ENCODE data around the gene DDX39A.
"Not testable (repeated sequence)": the region's sequence is repeated elsewhere in the genome, so short reads cannot be mapped to it uniquely, and the experiment has no call there.

DNA sequence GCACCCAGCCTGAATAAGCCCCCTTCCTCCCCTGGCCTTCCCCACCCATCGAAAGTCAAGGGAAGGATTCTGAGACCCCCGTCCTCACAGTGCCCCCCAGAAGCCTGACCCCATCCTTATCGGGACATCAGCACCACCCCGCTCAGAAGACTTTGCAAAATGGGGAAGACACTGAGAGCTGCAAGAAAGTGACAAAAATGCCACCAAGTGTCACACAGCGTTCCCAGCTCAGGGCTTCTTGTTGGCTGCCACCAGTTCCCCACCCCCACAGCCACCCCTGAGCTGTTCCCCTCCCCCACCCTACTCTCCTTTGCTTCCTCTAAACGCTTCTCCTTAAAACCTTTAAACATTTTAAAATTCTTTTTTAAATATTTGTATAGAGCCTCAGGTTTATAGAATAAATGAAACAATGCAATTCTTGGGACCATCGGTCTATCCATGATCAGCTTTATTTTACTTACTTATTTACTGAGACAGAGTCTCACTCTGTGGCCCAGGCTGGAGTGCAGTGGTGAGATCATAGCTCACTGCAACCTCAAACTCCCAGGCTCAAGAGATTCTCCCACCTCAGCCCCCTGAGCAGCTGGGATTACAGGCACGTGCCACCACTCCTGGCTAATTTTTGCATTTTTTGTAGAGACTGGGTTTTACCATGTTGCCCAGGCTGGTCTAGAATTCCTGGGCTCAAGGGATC, 46.6 kb downstream of the DDX39A start:
- not testable (repeated sequence) for TF ChIP-seq POLR2AphosphoS5 (IDR thresholded peaks at IDR 0.05; ENCODE audit: insufficient read depth in 1 of 2, low read depth in 1 of 2); POLR2A (IDR thresholded peaks at IDR 0.05)
- TF ChIP-seq, protein P1, sequence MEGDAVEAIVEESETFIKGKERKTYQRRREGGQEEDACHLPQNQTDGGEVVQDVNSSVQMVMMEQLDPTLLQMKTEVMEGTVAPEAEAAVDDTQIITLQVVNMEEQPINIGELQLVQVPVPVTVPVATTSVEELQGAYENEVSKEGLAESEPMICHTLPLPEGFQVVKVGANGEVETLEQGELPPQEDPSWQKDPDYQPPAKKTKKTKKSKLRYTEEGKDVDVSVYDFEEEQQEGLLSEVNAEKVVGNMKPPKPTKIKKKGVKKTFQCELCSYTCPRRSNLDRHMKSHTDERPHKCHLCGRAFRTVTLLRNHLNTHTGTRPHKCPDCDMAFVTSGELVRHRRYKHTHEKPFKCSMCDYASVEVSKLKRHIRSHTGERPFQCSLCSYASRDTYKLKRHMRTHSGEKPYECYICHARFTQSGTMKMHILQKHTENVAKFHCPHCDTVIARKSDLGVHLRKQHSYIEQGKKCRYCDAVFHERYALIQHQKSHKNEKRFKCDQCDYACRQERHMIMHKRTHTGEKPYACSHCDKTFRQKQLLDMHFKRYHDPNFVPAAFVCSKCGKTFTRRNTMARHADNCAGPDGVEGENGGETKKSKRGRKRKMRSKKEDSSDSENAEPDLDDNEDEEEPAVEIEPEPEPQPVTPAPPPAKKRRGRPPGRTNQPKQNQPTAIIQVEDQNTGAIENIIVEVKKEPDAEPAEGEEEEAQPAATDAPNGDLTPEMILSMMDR (IDR thresholded peaks at IDR 0.05): not testable (repeated sequence)

Data from vagina (tissue), 2 donors.